K562 (cell line): ENCODE data around the gene FAM124A. TPM values are rescaled to one million over a fixed set of nuclear protein-coding genes. Genes with fewer than 3 reads are reported as not detected.

Experiments
- BRD9 ChIP-seq: fragments of 450-650 bp; IDR thresholded peaks from 2 replicates; pipeline ENCODE4 v1.6.1; 2018; ENCODE audit warnings: low read depth; ENCODE audit not compliant: partially characterized antibody
- CHD7 ChIP-seq: fragments of 200-600 bp; sonication (generic); IDR thresholded peaks from one replicate; pipeline ENCODE4 v1.6.1; 2012; ENCODE audit warnings: mild to moderate bottlenecking, low read depth, low read length, inconsistent platforms
- ETV1 ChIP-seq: fragments of 450-650 bp; conservative IDR thresholded peaks from 2 replicates; pipeline ENCODE4 v1.6.1; 2016; ENCODE audit warnings: missing genetic modification characterization, control low read depth, low read depth, missing compliant biosample characterization
- IFI16 ChIP-seq: fragments of 250-450 bp; sonication (Bioruptor Pico); IDR thresholded peaks from 2 replicates; pipeline ENCODE4 v2.1.2; 2022; ENCODE audit warnings: mild to moderate bottlenecking, inconsistent platforms
- NEUROD1 ChIP-seq: fragments of 150-350 bp; IDR thresholded peaks from 2 replicates; pipeline ENCODE4 v1.6.1; 2014; ENCODE audit warnings: borderline replicate concordance, low read length, low read depth; ENCODE audit not compliant: partially characterized antibody
- PHB2 ChIP-seq: fragments of 450-650 bp; IDR thresholded peaks from 2 replicates; pipeline ENCODE4 v1.6.1; 2017; ENCODE audit warnings: low read depth
- RFX5 ChIP-seq: IDR thresholded peaks from 2 replicates; pipeline ENCODE4 v1.6.1; 2011; ENCODE audit warnings: low read depth, mild to moderate bottlenecking, improper control_type of control experiment, low read length
- SMARCE1 ChIP-seq: fragments of 450-650 bp; IDR thresholded peaks from 2 replicates; pipeline ENCODE4 v1.7.1; 2016; ENCODE audit warnings: mild to moderate bottlenecking
- TCFL5 ChIP-seq: fragments of 250-450 bp; sonication (Bioruptor Pico); conservative IDR thresholded peaks from 2 replicates; pipeline ENCODE4 v1.6.1; 2021; ENCODE audit warnings: mild to moderate bottlenecking, moderate library complexity, matching md5 sums
- ZBTB26 ChIP-seq: fragments of 450-650 bp; formaldehyde crosslinking; IDR thresholded peaks from 2 replicates; pipeline ENCODE4 v1.4.0; 2022; ENCODE audit warnings: missing genetic modification characterization
- polyA plus RNA-seq, 8 experiments: library from polyadenylated mRNA; depleted of rRNA in 4 of 8; stranded (reverse) in 5 of 8; unstranded in 3 of 8; fragments of >200 nt; fragmentation: Nextera tagmentation in 2 of 8; fragmentation: Illumina TruSeq in 1 of 8; extraction: Ambion mirVana in 2 of 8; extraction: Trizol in 1 of 8; gene quantifications; 2 replicates each; pipeline versions ENCODE4 v1.2.1 to v1.2.3, GENCODE V29; 2011 to 2014; ENCODE audit warnings: inconsistent platforms in 1 of 8, missing spikeins in 1 of 8
- total RNA-seq, 7 experiments: library from RNA; depleted of rRNA in 6 of 7; stranded (reverse); fragments of >200 nt in 6 of 7; fragmentation: Illumina TruSeq in 2 of 7; extraction: Trizol in 2 of 7; gene quantifications; 2 replicates each; pipeline versions ENCODE4 v1.2.1 to v1.2.3, GENCODE V29; 2011 to 2021; ENCODE audit warnings: low replicate concordance in 1 of 7

FAM124A gene
- total and polyA plus RNA-seq, 9 of the 15 experiments (the other 6 are each of a cell fraction or from before 2014, with no cell fraction given): not detected

- TF ChIP-seq CHD7 (no peak), BRD9 (no peak), IFI16 (CRISPR knock-in tag) (no peak), PHB2 (no peak), ETV1 (tag) (no peak), SMARCE1 (no peak), NEUROD1 (no peak), ZBTB26 (CRISPR knock-in tag) (no peak), TCFL5 (CRISPR knock-in tag) (no peak), RFX5 (no peak)
Measured at GRCh38 chr13:51280379-51280940, 58.3 kb downstream of the FAM124A start (continued).
